HEK293 (cell line): ENCODE results near the gene ZNF236.

Experiments
- CTCF ChIA-PET: fragments of 350-600 bp; formaldehyde crosslinking; extraction: SDS; loops from one replicate; lab custom pipeline; 2021; ENCODE audit warnings: antibody characterized with exemption; lab: Yijun Ruan, JAX
- POLR2A ChIA-PET: fragments of 300-600 bp; formaldehyde crosslinking; extraction: SDS; loops from one replicate; lab custom pipeline; 2020; ENCODE audit warnings: antibody characterized with exemption, inconsistent platforms; lab: Yijun Ruan, JAX
- H3K27ac ChIP-seq: fragments of 200-500 bp; sonication (Bioruptor generic); 2 replicates; pipeline ENCODE4 v1.5.1; 2014; ENCODE audit warnings: low read depth, low read length, control low read depth, inconsistent platforms; ENCODE audit errors: extremely low read depth
- H3K36me3 ChIP-seq, 2 experiments: fragments of 200-500 bp in 1 of 2; sonication (Bioruptor generic) in 1 of 2; 1 replicate in 1 of 2; 2 replicates in 1 of 2; pipeline ENCODE4 v1.5.1; 2014 to 2017; ENCODE audit warnings: inconsistent platforms in 2 of 2, low read length in 2 of 2; ENCODE audit not compliant: control insufficient read depth in 2 of 2, insufficient read depth in 1 of 2
- H3K4me1 ChIP-seq: fragments of 200-500 bp; sonication (Bioruptor generic); 2 replicates; pipeline ENCODE4 v1.5.1; 2014; ENCODE audit warnings: mild to moderate bottlenecking, low read length, inconsistent platforms; ENCODE audit not compliant: control insufficient read depth, insufficient read depth
- H3K4me3 ChIP-seq: 2 replicates; pipeline ENCODE4 v1.5.1; 2011; ENCODE audit warnings: low read depth, mild to moderate bottlenecking, control low read depth, low read length, moderate library complexity
- H3K9me3 ChIP-seq: fragments of 200-500 bp; sonication (Bioruptor generic); 2 replicates; pipeline ENCODE4 v1.5.1; 2014; ENCODE audit warnings: low read depth, low read length, inconsistent platforms; ENCODE audit not compliant: control insufficient read depth, insufficient read depth
- GFI1B ChIP-seq: fragments of 450-650 bp; formaldehyde crosslinking; IDR thresholded peaks from 2 replicates; pipeline ENCODE4 v1.5.1; 2016; ENCODE audit warnings: missing biosample characterization, missing genetic modification characterization
- HOXD13 ChIP-seq: sonication (generic); formaldehyde crosslinking; IDR thresholded peaks from 2 replicates; pipeline ENCODE4 v1.8.0; 2022; ENCODE audit warnings: missing genetic modification reagents, borderline replicate concordance
- KLF8 ChIP-seq: fragments of 450-650 bp; formaldehyde crosslinking; IDR thresholded peaks from 2 replicates; pipeline ENCODE4 v1.5.1; 2016; ENCODE audit warnings: missing biosample characterization, missing genetic modification characterization
- PBX3 ChIP-seq: sonication (generic); formaldehyde crosslinking; IDR thresholded peaks from 2 replicates; pipeline ENCODE4 v1.8.1; 2022; ENCODE audit warnings: mild to moderate bottlenecking, moderate library complexity, missing genetic modification reagents
- SP3 ChIP-seq: fragments of 450-650 bp; formaldehyde crosslinking; IDR thresholded peaks from 2 replicates; pipeline ENCODE4 v1.5.1; 2016; ENCODE audit warnings: missing biosample characterization, missing genetic modification characterization
- TSHZ1 ChIP-seq: fragments of 450-650 bp; formaldehyde crosslinking; IDR thresholded peaks from 2 replicates; pipeline ENCODE4 v1.5.1; 2016; ENCODE audit warnings: missing biosample characterization, missing genetic modification characterization, borderline replicate concordance
- WT1 ChIP-seq: fragments of 450-650 bp; formaldehyde crosslinking; IDR thresholded peaks from 2 replicates; pipeline ENCODE4 v1.5.1; 2016; ENCODE audit warnings: missing biosample characterization, missing genetic modification characterization
- YY1 ChIP-seq: fragments of 450-650 bp; formaldehyde crosslinking; IDR thresholded peaks from 2 replicates; pipeline ENCODE4 v1.5.1; 2018; ENCODE audit warnings: missing biosample characterization, missing genetic modification characterization
- ZBTB26 ChIP-seq: fragments of 450-650 bp; formaldehyde crosslinking; optimal IDR thresholded peaks from 2 replicates; pipeline ENCODE3; 2016; ENCODE audit warnings: missing biosample characterization, mild to moderate bottlenecking, missing genetic modification characterization
- ZBTB49 ChIP-seq: fragments of 450-650 bp; formaldehyde crosslinking; IDR thresholded peaks from 2 replicates; pipeline ENCODE4 v1.5.1; 2016; ENCODE audit warnings: missing biosample characterization, missing genetic modification characterization, low read depth
- ZBTB8A ChIP-seq: fragments of 450-650 bp; formaldehyde crosslinking; IDR thresholded peaks from 2 replicates; pipeline ENCODE4 v1.5.1; 2016; ENCODE audit warnings: missing biosample characterization, missing genetic modification characterization
- ZNF121 ChIP-seq: fragments of 450-650 bp; formaldehyde crosslinking; IDR thresholded peaks from 2 replicates; pipeline ENCODE4 v1.5.1; 2016; ENCODE audit warnings: missing biosample characterization, missing genetic modification characterization
- ZNF146 ChIP-seq: fragments of 450-650 bp; formaldehyde crosslinking; IDR thresholded peaks from 2 replicates; pipeline ENCODE4 v1.5.1; 2016; ENCODE audit warnings: missing biosample characterization, missing genetic modification characterization
- ZNF354C ChIP-seq: fragments of 450-650 bp; formaldehyde crosslinking; IDR thresholded peaks from 2 replicates; pipeline ENCODE4 v1.5.1; 2016; ENCODE audit warnings: missing biosample characterization, missing genetic modification characterization, low read depth, borderline replicate concordance
- ZNF416 ChIP-seq: fragments of 450-650 bp; formaldehyde crosslinking; IDR thresholded peaks from 2 replicates; pipeline ENCODE4 v1.5.1; 2016; ENCODE audit warnings: missing biosample characterization, missing genetic modification characterization
- ZNF473 ChIP-seq: fragments of 450-650 bp; formaldehyde crosslinking; IDR thresholded peaks from 2 replicates; pipeline ENCODE4 v1.5.1; 2017; ENCODE audit warnings: missing biosample characterization, missing genetic modification characterization
- ZNF48 ChIP-seq: fragments of 450-650 bp; formaldehyde crosslinking; IDR thresholded peaks from 2 replicates; pipeline ENCODE4 v1.5.1; 2016; ENCODE audit warnings: missing biosample characterization, missing genetic modification characterization
- ZNF501 ChIP-seq: fragments of 450-650 bp; formaldehyde crosslinking; IDR thresholded peaks from 2 replicates; pipeline ENCODE4 v1.5.1; 2016; ENCODE audit warnings: missing biosample characterization, missing genetic modification characterization
- ZNF555 ChIP-seq: fragments of 450-650 bp; formaldehyde crosslinking; conservative IDR thresholded peaks from 2 replicates; pipeline ENCODE4 v1.5.1; 2017; ENCODE audit warnings: missing biosample characterization, mild to moderate bottlenecking, missing genetic modification characterization, inconsistent platforms
- ZNF561 ChIP-seq: fragments of 450-650 bp; IDR thresholded peaks from 2 replicates; pipeline ENCODE4 v1.5.1; 2018; ENCODE audit warnings: missing biosample characterization, missing genetic modification characterization, borderline replicate concordance
- ZNF600 ChIP-seq: fragments of 450-650 bp; formaldehyde crosslinking; IDR thresholded peaks from 2 replicates; pipeline ENCODE4 v1.5.1; 2016; ENCODE audit warnings: missing biosample characterization, missing genetic modification characterization
- ZNF704 ChIP-seq: fragments of 450-650 bp; formaldehyde crosslinking; IDR thresholded peaks from 2 replicates; pipeline ENCODE4 v1.5.1; 2016; ENCODE audit warnings: missing biosample characterization, missing genetic modification characterization
- ZNF707 ChIP-seq: fragments of 450-650 bp; formaldehyde crosslinking; IDR thresholded peaks from 2 replicates; pipeline ENCODE4 v1.5.1; 2016; ENCODE audit warnings: missing biosample characterization, missing genetic modification characterization
- ZNF792 ChIP-seq: fragments of 450-650 bp; formaldehyde crosslinking; IDR thresholded peaks from 2 replicates; pipeline ENCODE4 v1.5.1; 2016; ENCODE audit warnings: missing biosample characterization, missing genetic modification characterization
- ZSCAN30 ChIP-seq: fragments of 450-650 bp; IDR thresholded peaks from 2 replicates; pipeline ENCODE4 v1.5.1; 2018; ENCODE audit warnings: missing biosample characterization, mild to moderate bottlenecking, missing genetic modification characterization, moderate library complexity

ZNF236 gene

GRCh38 chr18:76821356-76821874, 942 bp upstream of the ZNF236 start:
- H3K36me3 ChIP-seq = no peaks in the 10 kb centered on the region; a peak in 1 of 3 replicates
- H3K4me1 ChIP-seq = peaks cover 5% of the 10 kb centered on the region; the same call in 1 of the 2 replicates
- no peaks in the 10 kb centered on the region for H3K9me3 ChIP-seq
- ChIA-PET CTCF (interaction anchor here (0.8 to 3.3 kb wide), 3 partner anchors 16 to 23 kb away, joined by 3 to 67 read pairs (median 3); no protein-coding TSS in a partner anchor), POLR2A (no interaction called here)
- peak overlapping the region; percentile 98 for H3K27ac ChIP-seq
- peak overlapping the region; percentile 62 for H3K4me3 ChIP-seq
- TF ChIP-seq ZNF121 (tag by site-specific recombination) = peak; percentile 25; the same call in 1 of the 2 replicates
- no peak for TF ChIP-seq WT1 (tag by site-specific recombination)
- TF ChIP-seq SP3 (tag by site-specific recombination) = 0 out of 2 replicates have a peak, but pooled peaks have one; percentile 13
- TF ChIP-seq ZNF792 = 0 out of 2 replicates have a peak, but pooled peaks have one; percentile 64
- no peak for TF ChIP-seq HOXD13 (CRISPR knock-in tag)
- no peak for TF ChIP-seq ZNF473 (tag by site-specific recombination)
- TF ChIP-seq KLF8 (tag by site-specific recombination) = no peak

- Histone ChIP-seq H3K36me3 (no peaks in the 10 kb centered on the region; a peak in 1 of 3 replicates), H3K4me3 (peak overlapping the region; percentile 62), H3K4me1 (peaks cover 5% of the 10 kb centered on the region; the same call in 1 of the 2 replicates), H3K27ac (peak overlapping the region; percentile 98), H3K9me3 (no peaks in the 10 kb centered on the region)
- ChIA-PET CTCF (interaction anchor here (1.0 to 3.3 kb wide), 2 partner anchors 19 kb away, joined by 4 to 67 read pairs; no protein-coding TSS in a partner anchor), POLR2A (no interaction called here)
- no peak for TF ChIP-seq GFI1B (tag by site-specific recombination)
- TF ChIP-seq ZNF704 (tag by site-specific recombination) = no peak
- TF ChIP-seq TSHZ1 (tag by site-specific recombination) = no peak
- TF ChIP-seq ZNF354C (tag by site-specific recombination) = no peak
- TF ChIP-seq ZNF416 (tag by site-specific recombination) = no peak
- peak; percentile 73; the same call in 1 of the 2 replicates for TF ChIP-seq ZNF600
- no peak for TF ChIP-seq ZNF707
- TF ChIP-seq ZBTB49 (tag by site-specific recombination) = no peak
- TF ChIP-seq PBX3 (CRISPR knock-in tag) = 0 out of 2 replicates have a peak, but pooled peaks have one; percentile 53
- TF ChIP-seq ZBTB26 = peak; percentile 72
- TF ChIP-seq YY1 = 0 out of 2 replicates have a peak, but pooled peaks have one; percentile 55
- peak; percentile 52; the same call in 1 of the 2 replicates for TF ChIP-seq ZNF501 (tag by site-specific recombination)
- TF ChIP-seq ZNF146 (tag by site-specific recombination) = no peak
- TF ChIP-seq ZBTB8A (tag by site-specific recombination) = peak; percentile 70
- no peak for TF ChIP-seq ZNF48 (tag by site-specific recombination)
- TF ChIP-seq ZNF555 = no peak
- peak; percentile 21; the same call in 1 of the 2 replicates for TF ChIP-seq ZNF561 (tag by site-specific recombination)
- TF ChIP-seq ZSCAN30 (tag by site-specific recombination) = peak; percentile 88
Observed at GRCh38 chr18:76821875-76822505, 367 bp upstream of the ZNF236 start.
